AG09309 (cell line): ENCODE data around the gene NMNAT1.

Experiments used
- DNase-seq: peaks from one replicate; pipeline ENCODE4 v3.0.0-alpha.2; 2010; ENCODE audit warnings: low read depth
- H3K4me3 ChIP-seq: 2 replicates; pipeline ENCODE4 v1.5.1; 2011; ENCODE audit warnings: mild to moderate bottlenecking, low read depth, low read length, moderate library complexity; ENCODE audit not compliant: control insufficient read depth
- CTCF ChIP-seq: IDR thresholded peaks from 2 replicates; pipeline ENCODE4 v1.5.1; 2011; ENCODE audit warnings: mild to moderate bottlenecking, low read depth, low read length, inconsistent platforms; ENCODE audit not compliant: insufficient read depth, control insufficient read depth; ENCODE audit errors: missing control alignments

NMNAT1 gene

GRCh38 chr1:9920606-9921005, 22.7 kb upstream of the NMNAT1 start:
- no peak overlapping the region for H3K4me3 ChIP-seq
- no peak for TF ChIP-seq CTCF
- no peak for DNase-seq

GRCh38 chr1:9922342-9922741, 20.9 kb upstream of the NMNAT1 start:
- TF ChIP-seq CTCF = no peak
- no peak overlapping the region for H3K4me3 ChIP-seq
- no peak for DNase-seq

- TF ChIP-seq CTCF = no peak
- no peak overlapping the region for H3K4me3 ChIP-seq
- DNase-seq = no peak
Measured at GRCh38 chr1:9927259-9927658, 16.0 kb upstream of the NMNAT1 start.

GRCh38 chr1:9929431-9930385, 13.6 kb upstream of the NMNAT1 start:
- H3K4me3 ChIP-seq = no peak overlapping the region
- DNase-seq = no peak
- TF ChIP-seq CTCF = no peak

GRCh38 chr1:9942399-9942938, 806 bp upstream of the NMNAT1 start:
- DNase-seq = peak; percentile 21
- H3K4me3 ChIP-seq = peak overlapping the region; percentile 80
- peak; percentile 58 for TF ChIP-seq CTCF

- DNase-seq = no peak
- no peak overlapping the region for H3K4me3 ChIP-seq
- no peak for TF ChIP-seq CTCF
Measured at GRCh38 chr1:9946315-9946714, 3.0 kb downstream of the NMNAT1 start.
